B cell (primary cell): ENCODE results near the gene CARNS1. TPM values are rescaled to one million over a fixed set of nuclear protein-coding genes. Genes with fewer than 3 reads are reported as not detected.

Experiments
- ATAC-seq: fragments of 200-7000 bp; cut with Tn5 transposase; one replicate; pipeline ENCODE4 v1.10.0; 2021; ENCODE audit warnings: low read depth, mild to moderate bottlenecking, moderate number of reproducible peaks, moderate library complexity
- CTCF ChIA-PET: fragments of 350-600 bp; sonication (Branson Sonifier 250); formaldehyde crosslinking; loops from one replicate; lab custom pipeline; 2021; ENCODE audit warnings: antibody characterized with exemption, inconsistent platforms; lab: Charles Lee
- POLR2A ChIA-PET: fragments of 350-600 bp; sonication (Branson Sonifier 250); formaldehyde crosslinking; loops from one replicate; lab custom pipeline; 2021; ENCODE audit warnings: antibody characterized with exemption; lab: Charles Lee
- DNase-seq: peaks from one replicate; pipeline ENCODE4 v3.0.0; 2013
- H2AFZ ChIP-seq: 2 replicates; pipeline ENCODE4 v1.6.1; 2012; ENCODE audit warnings: mild to moderate bottlenecking, low read depth, low read length; ENCODE audit not compliant: insufficient read depth, poor library complexity, severe bottlenecking
- H3K27ac ChIP-seq, 2 donors: 1 replicate in 1 of 2; 2 replicates in 1 of 2; pipeline ENCODE4 v1.5.1; 2012 to 2013; ENCODE audit warnings: low read length in 2 of 2, mild to moderate bottlenecking in 2 of 2, moderate library complexity in 1 of 2
- H3K27me3 ChIP-seq, 4 experiments: fragments of 200-600 bp in 1 of 4; sonication (generic) in 1 of 4; replicated peaks in 1 of 4; 1 replicate in 2 of 4; 2 replicates in 2 of 4; pipeline versions ENCODE4 v1.6.1 to v1.7.0; 2013 to 2016; ENCODE audit warnings: low read length in 3 of 4, mild to moderate bottlenecking in 2 of 4, mixed read lengths in 1 of 4, moderate library complexity in 1 of 4; ENCODE audit not compliant: insufficient read depth in 4 of 4, control insufficient read depth in 3 of 4; ENCODE audit errors: control extremely low read depth in 1 of 4
- H3K36me3 ChIP-seq, 2 experiments: replicated peaks in 1 of 2; 1 replicate in 1 of 2; 2 replicates in 1 of 2; pipeline versions ENCODE4 v1.6.1 to v1.7.1; 2013; ENCODE audit warnings: low read length in 1 of 2; ENCODE audit not compliant: insufficient read depth in 2 of 2, control insufficient read depth in 1 of 2; ENCODE audit errors: control extremely low read depth in 1 of 2, extremely low read depth in 1 of 2
- H3K4me1 ChIP-seq, 2 donors: fragments of 200-600 bp in 1 of 2; sonication (generic) in 1 of 2; 1 replicate in 1 of 2; 2 replicates in 1 of 2; pipeline versions ENCODE4 v1.5.1 to v1.6.1; 2013 to 2017; ENCODE audit warnings: low read length in 2 of 2; ENCODE audit not compliant: control insufficient read depth in 2 of 2, insufficient read depth in 2 of 2
- H3K4me2 ChIP-seq: replicated peaks from 2 replicates; pipeline ENCODE3; 2012; ENCODE audit warnings: mild to moderate bottlenecking, low read depth, low read length; ENCODE audit not compliant: poor library complexity, severe bottlenecking
- H3K4me3 ChIP-seq, 5 experiments: fragments of 200-600 bp in 1 of 5; sonication (generic) in 1 of 5; 1 replicate in 3 of 5; 2 replicates in 2 of 5; pipeline versions ENCODE4 v1.5.1 to v1.7.0; 2011 to 2016; ENCODE audit warnings: low read length in 4 of 5, mild to moderate bottlenecking in 4 of 5, low read depth in 2 of 5, control low read depth in 1 of 5, moderate library complexity in 1 of 5; ENCODE audit not compliant: insufficient read depth in 1 of 5; ENCODE audit errors: control extremely low read depth in 1 of 5, extremely low read depth in 1 of 5
- H3K79me2 ChIP-seq: fragments of 200-600 bp; sonication (generic); one replicate; pipeline ENCODE4 v1.6.0; 2016; ENCODE audit warnings: low read length; ENCODE audit not compliant: control insufficient read depth, insufficient read depth
- H3K9ac ChIP-seq: fragments of 200-600 bp; sonication (generic); 2 replicates; pipeline ENCODE4 v1.6.1; 2017; ENCODE audit warnings: mild to moderate bottlenecking, low read length, moderate library complexity
- H3K9me3 ChIP-seq, 3 donors: one replicate each; pipeline versions ENCODE4 v1.6.1 to v1.7.1; 2013; ENCODE audit warnings: low read length in 2 of 3; ENCODE audit not compliant: control insufficient read depth in 2 of 3, insufficient read depth in 1 of 3; ENCODE audit errors: control extremely low read depth in 1 of 3
- H4K20me1 ChIP-seq: 2 replicates; pipeline ENCODE4 v1.6.0; 2012; ENCODE audit warnings: mild to moderate bottlenecking, low read length; ENCODE audit not compliant: insufficient read depth, control insufficient read depth, poor library complexity, severe bottlenecking
- H3K27ac Mint-ChIP-seq: one replicate; pipeline ENCODE4 v1.8.0; 2021; ENCODE audit warnings: mixed read lengths
- H3K27me3 Mint-ChIP-seq: one replicate; pipeline ENCODE4 v1.8.0; 2021; ENCODE audit warnings: mixed read lengths
- H3K4me1 Mint-ChIP-seq: one replicate; pipeline ENCODE4 v1.8.0; 2021; ENCODE audit warnings: mixed read lengths
- H3K4me3 Mint-ChIP-seq: one replicate; pipeline ENCODE4 v1.8.0; 2021; ENCODE audit warnings: mixed read lengths
- H3K9me3 Mint-ChIP-seq: one replicate; pipeline ENCODE4 v1.8.0; 2022; ENCODE audit warnings: mixed read lengths; ENCODE audit not compliant: insufficient read depth
- CTCF ChIP-seq: fragments of 200-600 bp; IDR thresholded peaks from one replicate; pipeline ENCODE4 v1.8.0; 2022; ENCODE audit warnings: antibody characterized with exemption, mild to moderate bottlenecking
- EZH2 ChIP-seq: IDR thresholded peaks from 2 replicates; pipeline ENCODE4 v1.6.1; 2012; ENCODE audit warnings: borderline replicate concordance, low read depth, mild to moderate bottlenecking, moderate library complexity, low read length; ENCODE audit not compliant: insufficient read depth, poor library complexity, severe bottlenecking
- WGBS: methylation state at CpG from one replicate; pipeline ENCODE4 v1.1.5; 2013; ENCODE audit warnings: missing lambda C conversion rate; ENCODE audit not compliant: insufficient coverage; 5-methylcytosine and 5-hydroxymethylcytosine counted together
- intact Hi-C: fragments of 100-400 bp; cut with micrococcal nuclease; formaldehyde crosslinking; loops from one replicate; pipeline ENCODE4 v1.10.0; 2022
- polyA plus RNA-seq: library from polyadenylated mRNA; depleted of rRNA; stranded (reverse); fragments of >200 nt; gene quantifications from 2 replicates; pipeline ENCODE4 v1.2.3, GENCODE V29; 2012
- total RNA-seq, 2 donors: library from RNA; stranded (reverse); fragments of 120-200 nt in 1 of 2; gene quantifications; 1 replicate in 1 of 2; 2 replicates in 1 of 2; pipeline versions ENCODE4 v1.2.3 to v1.2.4, GENCODE V29; 2013 to 2022

CARNS1 gene
- total and polyA plus RNA-seq, 2 donors (not counting 1 experiment from before 2014, with no cell fraction given): 24.1 to 41.1 TPM

GRCh38 chr11:67371189-67371910 is 44.1 kb upstream of the CARNS1 start:
- DNase-seq: peak; percentile 75
- 32% methylated on average over 7 of the region's 8 CpGs for WGBS
- Histone ChIP-seq H3K27ac (peak overlapping the region in 1 of 2 donors; percentile 52), H3K27me3 (no peaks in the 10 kb centered on the region), H3K36me3 (peaks cover 0 to 12% of the 10 kb centered on the region in 2 experiments), H3K4me2 (peak overlapping the region; percentile 93), H4K20me1 (peaks cover 59% of the 10 kb centered on the region), H2AFZ (no peak overlapping the region), H3K4me1 (peaks cover 68 to 72% of the 10 kb centered on the region in 2 donors), H3K4me3 (peak overlapping the region in 4 of 5 experiments; percentile 54 to 95 (median 76)), H3K9me3 (no peaks in the 10 kb centered on the region), H3K79me2 (peaks cover 66% of the 10 kb centered on the region), H3K9ac (peak overlapping the region; percentile 88)
- ChIA-PET CTCF (interaction anchor here (0.8 to 42.2 kb wide), 8 partner anchors 0 to 277 kb away, joined by 3 to 2379 read pairs (median 4); partner anchors contain the start of genes CLCF1, POLD4, PPP1CA and RAD9A), POLR2A (interaction anchor here (0.5 to 14.2 kb wide), 12 partner anchors 8 to 131 kb away, joined by 3 to 323 read pairs (median 3); partner anchors contain the start of genes POLD4 and RAD9A)
- TF ChIP-seq EZH2: no peak
- peak; percentile 60 for TF ChIP-seq CTCF
- H3K27ac Mint-ChIP-seq: peak overlapping the region; percentile 72
- H3K27me3 Mint-ChIP-seq: no peaks in the 10 kb centered on the region
- peak; percentile 18 for ATAC-seq
- H3K4me1 Mint-ChIP-seq: peaks cover 70% of the 10 kb centered on the region
- peak overlapping the region; percentile 92 for H3K4me3 Mint-ChIP-seq
- H3K9me3 Mint-ChIP-seq: no peaks in the 10 kb centered on the region
- intact Hi-C loops: no loop called here

GRCh38 chr11:67371911-67372320 is 43.6 kb upstream of the CARNS1 start:
- H2AFZ ChIP-seq: no peak overlapping the region
- Mint-ChIP-seq H3K9me3 (no peaks in the 10 kb centered on the region), H3K4me3 (peak overlapping the region; percentile 92), H3K4me1 (peaks cover 66% of the 10 kb centered on the region), H3K27me3 (no peaks in the 10 kb centered on the region), H3K27ac (peak overlapping the region; percentile 72)
- no peak for TF ChIP-seq EZH2
- TF ChIP-seq CTCF: no peak
- peaks cover 0 to 9% of the 10 kb centered on the region in 2 experiments for H3K36me3 ChIP-seq
- H3K27ac ChIP-seq: peak overlapping the region in 1 of 2 donors; percentile 52
- H3K9ac ChIP-seq: peak overlapping the region; percentile 88
- intact Hi-C loops: no loop called here
- DNase-seq: peak; percentile 49
- 17% methylated on average over 12 of the region's 16 CpGs for WGBS
- ChIA-PET CTCF (interaction anchor here (1.0 to 42.2 kb wide), 8 partner anchors 0 to 277 kb away, joined by 3 to 2379 read pairs (median 4); partner anchors contain the start of genes CLCF1, POLD4, PPP1CA and RAD9A), POLR2A (interaction anchor here (0.5 to 14.2 kb wide), 10 partner anchors 8 to 102 kb away, joined by 3 to 323 read pairs (median 4); partner anchors contain the start of genes POLD4 and RAD9A)
- H3K79me2 ChIP-seq: peaks cover 61% of the 10 kb centered on the region
- peak overlapping the region; percentile 93 for H3K4me2 ChIP-seq
- peak overlapping the region; percentile 30 to 95 (median 71) for H3K4me3 ChIP-seq
- peaks cover 62 to 67% of the 10 kb centered on the region in 2 donors for H3K4me1 ChIP-seq
- ATAC-seq: peak; percentile 1
- H3K27me3 ChIP-seq: no peaks in the 10 kb centered on the region
- no peaks in the 10 kb centered on the region for H3K9me3 ChIP-seq
- peaks cover 54% of the 10 kb centered on the region for H4K20me1 ChIP-seq
